Colon (tissue), 2 donors: ENCODE data around the gene OR5AU1.
"Not testable (repeated sequence)": the region's sequence is repeated elsewhere in the genome, so short reads cannot be mapped to it uniquely, and the experiment has no call there.

Source experiments
- FAIRE-seq: peaks from 2 replicates; lab custom pipeline; 2012; peaks lifted over from hg19 to GRCh38; lab: Jason Lieb, UNC
- donor health status: control.
- donor health status: control.

OR5AU1 gene

DNA sequence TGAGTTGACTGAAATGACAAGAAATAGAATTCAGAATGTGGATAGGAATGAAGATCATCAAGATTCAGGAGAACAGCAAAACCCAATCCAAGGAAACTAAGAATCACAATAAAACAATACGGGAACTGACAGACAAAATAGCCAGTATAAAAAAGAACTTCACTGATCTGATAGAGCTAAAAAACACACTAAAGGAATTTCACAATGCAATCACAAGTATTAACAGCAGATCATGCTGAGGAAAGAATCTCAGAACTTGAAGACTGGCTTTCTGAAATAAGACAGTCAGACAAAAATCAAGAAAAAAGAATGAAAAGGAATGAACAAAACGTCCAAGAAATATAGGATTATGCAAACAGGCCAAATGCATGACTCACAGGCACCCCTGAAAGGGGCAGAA lies 15.3 kb upstream of the OR5AU1 start:
- FAIRE-seq: no peak

DNA sequence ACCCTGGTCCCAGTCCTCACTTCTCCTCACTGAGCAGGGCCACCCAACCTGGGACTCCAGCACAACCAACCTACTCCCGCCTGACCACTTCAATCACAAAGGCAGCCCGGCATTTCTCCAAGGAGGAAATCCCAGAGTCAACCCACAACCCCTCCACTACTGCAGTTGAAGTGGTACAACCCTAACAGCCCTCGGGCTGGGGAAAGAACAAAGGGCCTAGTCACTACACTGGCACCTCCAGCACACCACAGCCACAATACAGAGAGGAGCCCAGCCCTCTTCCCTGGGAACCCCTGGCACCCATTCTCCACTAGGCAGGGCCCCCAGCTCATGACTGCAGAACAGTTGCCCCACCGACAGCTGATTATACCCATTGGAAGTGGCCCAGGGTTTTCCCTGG lies 13.7 kb upstream of the OR5AU1 start:
- no peak for FAIRE-seq

DNA sequence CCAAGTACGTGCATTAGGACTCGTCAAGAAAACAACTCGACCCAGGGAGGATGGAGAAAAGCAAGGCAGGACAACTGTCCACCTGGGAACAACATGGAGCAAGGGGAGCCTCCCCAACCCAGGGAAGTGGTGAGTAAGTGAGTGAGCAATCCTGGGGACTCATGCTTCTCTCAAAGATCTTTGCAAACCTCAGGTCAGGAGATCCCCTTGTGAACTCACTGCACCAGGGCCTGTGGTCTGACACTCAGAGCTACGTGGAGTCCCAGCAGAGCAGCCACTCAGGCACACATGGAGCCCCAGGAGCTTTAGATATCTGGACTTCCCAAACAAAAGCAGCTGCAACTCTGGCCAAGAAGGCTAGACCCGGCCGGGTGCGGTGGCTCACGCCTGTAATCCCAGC lies 12.2 kb upstream of the OR5AU1 start:
- no peak for FAIRE-seq

DNA sequence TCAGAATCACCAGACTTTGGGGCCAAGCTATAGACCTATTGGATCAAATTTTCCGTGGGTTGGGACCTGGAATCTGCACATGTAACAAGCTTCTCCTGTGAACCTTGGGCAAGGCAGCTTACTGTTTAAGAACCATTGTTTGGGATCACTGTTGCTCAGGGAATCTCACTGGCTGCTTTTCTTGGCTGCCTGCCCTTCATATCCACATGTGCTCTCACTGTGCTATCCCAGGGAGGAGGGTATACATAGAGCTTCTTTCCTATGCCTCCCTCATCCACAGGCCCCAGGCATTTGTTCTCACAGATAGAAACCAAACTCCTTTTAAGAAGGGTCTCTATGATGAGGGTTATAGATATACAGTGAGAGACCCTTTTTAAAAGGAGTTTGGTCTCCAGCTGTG lies 9.8 kb upstream of the OR5AU1 start:
- FAIRE-seq: not testable (repeated sequence)

DNA sequence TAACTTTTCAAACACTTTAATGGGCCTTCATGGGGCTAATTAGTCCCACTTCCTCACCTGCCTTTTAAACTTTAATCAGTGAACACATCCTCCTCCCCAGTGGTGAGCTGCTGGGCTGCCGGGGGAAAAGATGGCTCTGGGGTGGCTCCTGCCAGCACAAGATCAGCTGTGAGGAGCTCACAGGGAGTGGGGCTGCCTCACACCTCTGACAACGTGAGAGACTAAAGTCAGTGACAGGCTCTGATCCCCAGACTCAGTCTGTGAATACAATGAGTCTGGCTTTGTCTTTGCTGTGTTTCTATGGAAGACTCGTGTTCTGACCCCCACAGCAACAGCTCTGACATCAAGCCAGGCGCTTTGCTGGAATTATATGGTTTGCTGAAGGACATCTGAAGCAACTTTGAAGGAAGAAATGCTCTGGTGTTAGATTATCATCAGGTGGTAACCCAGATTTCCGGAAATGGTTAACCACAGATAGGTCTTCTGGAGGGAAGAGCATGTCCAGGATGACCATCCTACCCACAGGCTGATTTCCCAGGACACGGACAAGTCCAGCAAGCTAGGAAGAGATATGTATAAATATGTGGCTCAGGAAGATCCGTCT lies 9.2 kb upstream of the OR5AU1 start:
- not testable (repeated sequence) for FAIRE-seq

DNA sequence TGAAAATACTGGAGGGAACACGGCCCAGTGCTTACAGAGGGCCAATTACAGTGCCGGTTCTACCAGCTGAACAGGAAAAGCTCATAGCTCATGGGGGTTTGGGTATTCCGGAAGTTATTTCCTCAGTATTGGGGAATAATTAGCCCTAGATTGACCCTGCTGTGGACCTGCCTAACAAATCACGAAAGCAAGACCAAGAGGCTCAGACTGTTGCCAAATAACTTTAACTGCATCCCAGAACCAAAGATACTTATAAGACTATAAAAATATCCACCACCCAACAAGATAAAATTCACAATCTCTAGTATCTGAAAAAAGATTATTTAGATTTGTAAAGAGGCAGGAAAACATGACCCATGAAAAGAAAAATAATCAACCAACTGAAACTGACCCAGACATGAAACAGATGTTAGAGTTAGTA lies 8.0 kb upstream of the OR5AU1 start:
- no peak for FAIRE-seq

- no peak for FAIRE-seq
These were observed 6.2 kb upstream of the OR5AU1 start for GRCh38 chr14:21162081-21162480.

DNA sequence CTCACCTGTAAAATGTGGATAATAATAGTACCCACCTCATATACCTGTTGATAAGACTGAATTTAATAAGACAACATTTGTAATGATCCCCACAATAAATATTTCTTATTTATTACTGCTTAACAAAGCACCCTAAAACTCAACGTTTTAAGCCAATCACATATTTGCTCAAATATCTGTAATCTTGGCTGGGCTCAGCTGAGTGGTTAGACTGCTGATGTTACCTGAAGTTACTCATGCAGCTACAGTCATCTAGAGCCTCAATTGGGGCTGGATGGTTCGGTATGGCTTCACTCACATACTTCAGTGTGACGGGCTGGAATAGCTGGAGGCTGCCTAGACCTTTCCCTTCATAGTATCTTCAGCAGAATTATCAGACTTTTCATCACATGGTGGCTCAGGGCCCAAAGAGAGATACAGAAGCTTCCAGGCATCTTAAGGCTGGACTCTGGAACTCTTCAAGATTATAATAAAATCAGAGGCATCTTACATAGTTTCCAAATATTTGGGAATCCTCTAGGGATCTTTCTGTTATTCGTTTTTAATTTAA lies 4.3 kb upstream of the OR5AU1 start:
- no peak for FAIRE-seq

DNA sequence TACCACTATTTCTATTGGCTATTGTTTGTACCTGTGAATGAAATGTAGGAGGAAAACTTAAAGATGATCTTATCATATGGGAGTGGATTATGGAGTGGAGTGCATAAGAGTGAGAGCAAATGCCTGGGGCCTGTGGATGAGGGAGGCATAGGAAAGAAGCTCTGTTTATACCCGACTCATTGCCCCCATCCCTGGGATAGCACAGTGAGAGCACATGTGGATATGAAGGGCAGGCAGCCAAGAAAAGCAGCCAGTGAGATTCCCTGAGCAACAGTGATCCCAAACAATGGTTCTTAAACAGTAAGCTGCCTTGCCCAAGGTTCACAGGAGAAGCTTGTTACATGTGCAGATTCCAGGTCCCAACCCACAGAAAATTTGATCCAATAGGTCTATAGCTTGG lies 2.3 kb upstream of the OR5AU1 start:
- not testable (repeated sequence) for FAIRE-seq

DNA sequence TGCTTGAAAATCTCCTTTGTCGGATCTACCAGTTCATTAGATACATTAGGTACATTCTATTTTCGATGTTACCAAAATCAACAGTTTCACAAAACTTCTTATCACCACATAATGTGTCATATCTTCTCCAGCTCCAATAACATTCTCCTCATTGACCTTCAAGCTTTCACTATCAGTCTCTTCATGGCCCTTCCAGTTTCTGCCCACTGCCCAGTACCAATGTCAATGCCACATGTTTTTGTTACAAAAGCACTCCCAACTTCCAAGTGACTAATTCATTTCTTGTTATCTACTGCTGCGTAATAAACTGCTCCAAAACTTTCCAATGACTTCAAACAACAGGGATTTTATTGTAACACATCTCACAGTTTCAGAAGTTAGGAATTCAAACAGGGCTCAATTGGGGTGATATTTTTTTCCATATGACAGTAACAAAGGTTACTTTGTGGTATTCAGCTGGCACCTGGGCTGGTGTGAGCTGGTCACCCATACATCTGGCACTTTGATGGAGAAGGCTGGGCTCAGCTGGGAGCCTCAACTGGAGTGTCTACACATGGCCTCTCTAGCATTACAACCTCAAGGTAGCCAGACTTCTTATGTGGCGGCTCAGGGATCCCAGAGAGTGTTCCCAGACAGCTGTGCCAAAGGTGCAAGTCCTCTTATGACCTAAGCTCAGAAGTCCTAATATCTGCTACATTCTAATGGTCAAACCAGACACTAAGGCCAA lies 6.1 kb downstream of the OR5AU1 start:
- FAIRE-seq: no peak

- FAIRE-seq: peak; percentile 43
These were observed 10.4 kb downstream of the OR5AU1 start for GRCh38 chr14:21145437-21145836.

- FAIRE-seq: no peak
These were observed 13.5 kb downstream of the OR5AU1 start for GRCh38 chr14:21142357-21142756.

DNA sequence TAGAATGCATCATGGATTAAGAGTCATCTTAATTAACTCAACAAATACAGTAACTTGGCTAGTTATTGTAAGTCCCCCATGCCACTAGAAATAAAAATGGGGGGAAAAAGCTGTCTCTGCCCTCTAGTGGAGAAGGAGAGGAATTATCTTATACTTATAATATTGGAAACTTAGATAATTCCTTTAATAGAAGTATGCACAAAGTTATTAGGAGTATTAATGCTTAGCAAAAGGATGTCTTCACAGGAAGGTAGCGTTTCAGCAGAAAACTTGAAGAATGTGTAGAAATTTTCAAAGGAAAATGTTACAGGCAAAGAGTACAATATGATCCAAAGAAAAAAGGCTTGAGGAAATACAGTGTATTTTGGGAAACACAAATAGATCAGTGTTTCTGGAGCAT lies 19.8 kb downstream of the OR5AU1 start:
- no peak for FAIRE-seq

GRCh38 chr14:21133901-21134300 lies 22.0 kb downstream of the OR5AU1 start:
- no peak for FAIRE-seq

DNA sequence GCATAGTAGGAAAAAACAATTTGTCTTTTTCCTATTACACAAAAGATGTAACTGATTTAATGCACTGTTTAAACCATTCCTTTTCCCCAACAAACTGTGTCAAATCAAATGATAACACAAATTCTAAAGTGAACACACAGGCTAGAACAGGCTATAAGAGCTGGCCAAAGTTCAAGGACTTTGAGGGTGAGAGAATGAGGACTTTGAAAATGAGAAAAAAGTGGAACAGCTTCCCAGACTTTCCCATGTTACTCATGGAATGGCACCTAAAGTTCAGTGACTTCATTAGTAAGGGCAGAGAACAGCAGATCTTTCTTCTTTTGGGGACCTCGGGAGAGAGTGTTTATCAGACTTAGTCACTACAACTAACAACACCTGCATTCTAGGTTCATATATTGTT lies 32.4 kb downstream of the OR5AU1 start:
- no peak for FAIRE-seq

- FAIRE-seq: no peak
These were observed 34.7 kb downstream of the OR5AU1 start for GRCh38 chr14:21121122-21121521.

- FAIRE-seq: no peak
These were observed 35.2 kb downstream of the OR5AU1 start for GRCh38 chr14:21120686-21121085.

DNA sequence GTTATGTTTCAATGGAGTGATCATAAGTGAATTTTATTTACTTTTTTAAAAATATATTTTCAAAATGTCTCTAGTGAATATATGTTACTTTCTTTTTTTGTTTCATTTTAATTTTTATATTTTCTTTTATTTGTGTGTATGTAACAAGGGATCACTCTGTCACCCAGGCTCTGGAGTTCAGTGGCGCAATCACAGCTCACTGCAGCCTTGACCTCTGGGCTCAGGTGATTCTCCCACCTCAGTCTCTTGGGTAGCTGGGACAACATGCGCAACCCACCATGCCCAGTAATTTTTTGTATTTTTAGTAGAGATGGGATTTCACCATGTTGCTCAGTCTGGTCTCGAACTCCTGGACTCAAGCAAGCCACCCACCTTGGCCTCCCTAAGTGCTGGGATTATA lies 36.9 kb downstream of the OR5AU1 start:
- FAIRE-seq: no peak

DNA sequence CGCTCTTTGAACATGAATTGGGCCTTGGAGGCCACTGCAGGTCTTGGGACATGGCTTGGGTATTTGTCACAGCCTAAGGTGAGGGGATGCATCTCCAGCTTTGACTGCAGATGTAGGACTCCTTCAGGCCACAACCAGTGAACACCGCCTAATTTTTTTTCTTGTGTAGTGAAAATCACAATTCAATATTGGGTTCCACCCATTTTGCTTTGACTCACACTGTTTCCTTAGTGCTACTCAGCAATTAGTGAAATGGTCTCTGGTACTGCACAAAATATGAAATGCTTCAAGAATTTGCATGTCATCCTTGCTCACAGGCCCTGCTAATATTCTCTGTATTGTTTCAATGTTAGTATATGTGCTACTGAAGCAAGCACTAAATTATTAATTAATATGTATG lies 42.5 kb downstream of the OR5AU1 start:
- FAIRE-seq: no peak

- FAIRE-seq: no peak
These were observed 43.6 kb downstream of the OR5AU1 start for GRCh38 chr14:21112255-21112654.

DNA sequence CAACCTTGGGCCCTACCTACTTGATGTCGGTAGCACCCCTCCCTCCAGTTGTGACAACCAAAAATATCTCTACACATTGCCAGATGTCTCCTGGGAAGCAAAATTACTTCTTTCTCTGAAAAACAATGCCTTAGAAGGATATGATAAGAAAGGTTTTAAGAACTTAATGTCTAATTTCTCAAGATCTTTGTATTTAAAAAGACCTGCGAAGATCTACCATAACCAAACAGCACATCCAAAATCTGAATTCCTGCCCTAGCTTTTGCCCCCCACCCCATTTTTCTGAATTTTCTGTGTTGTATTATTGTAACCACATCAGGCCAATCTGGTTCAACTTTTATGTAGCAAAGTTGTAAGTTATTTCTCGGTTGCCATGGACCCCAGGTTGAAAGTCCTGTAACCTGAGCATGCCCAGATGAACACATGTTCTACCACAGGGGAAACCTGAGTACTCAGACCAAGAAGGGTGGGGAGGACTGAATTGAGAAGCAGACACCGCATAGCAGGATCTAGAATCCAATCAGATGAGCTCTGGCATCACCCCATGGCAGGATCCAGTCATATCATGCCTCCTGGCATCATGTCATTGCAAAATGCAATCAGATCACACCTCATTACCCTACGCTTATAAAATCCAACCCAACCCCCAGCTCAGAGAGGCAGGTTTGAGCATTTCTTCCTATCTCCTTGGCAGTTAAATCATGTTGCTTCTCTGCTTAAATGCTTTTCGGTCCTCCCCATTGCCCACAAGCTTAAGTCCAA lies 46.3 kb downstream of the OR5AU1 start:
- FAIRE-seq: no peak

- no peak for FAIRE-seq
These were observed 47.1 kb downstream of the OR5AU1 start for GRCh38 chr14:21108791-21109190.

GRCh38 chr14:21107283-21107800 lies 48.5 kb downstream of the OR5AU1 start:
- FAIRE-seq: no peak
